ENCODE data around the gene FNDC5.

FNDC5 gene

DNA sequence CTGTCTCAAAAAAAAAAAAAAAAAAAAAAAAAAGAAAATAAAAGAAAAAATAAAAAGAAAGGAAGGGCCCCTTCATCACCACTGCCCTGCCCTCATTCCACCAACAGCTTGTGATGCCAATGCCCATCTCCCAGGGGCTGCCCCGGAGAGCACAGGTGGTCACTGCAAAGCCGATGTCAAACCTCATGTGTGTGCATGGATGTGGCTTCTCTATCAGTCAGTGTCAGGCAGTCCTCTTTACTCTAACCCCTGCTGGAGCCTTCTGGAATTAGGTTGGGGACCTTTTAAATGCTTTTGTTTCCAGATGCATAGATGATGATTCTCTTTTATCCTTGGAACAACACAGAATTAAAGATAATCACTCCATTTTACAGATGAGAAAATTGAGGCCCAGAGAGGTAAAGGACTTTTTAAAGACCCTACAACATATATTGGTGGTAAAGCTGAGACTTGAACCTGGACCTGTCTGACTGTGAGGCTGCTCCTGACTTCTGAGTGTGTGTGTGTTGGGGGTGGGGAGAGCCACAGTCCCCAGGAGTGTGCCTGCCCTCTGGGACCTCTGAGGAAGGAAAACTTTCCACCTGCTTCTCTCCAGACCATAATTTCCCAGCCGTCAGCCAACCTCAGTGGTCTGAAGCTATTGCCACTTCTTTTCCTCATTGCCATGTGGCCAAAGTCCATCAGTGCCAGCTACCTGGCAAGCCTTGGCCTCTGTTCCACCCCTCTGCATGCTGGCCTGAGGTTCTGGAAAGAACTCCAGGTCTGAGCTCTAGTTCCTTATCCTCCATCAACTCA is 33.5 kb upstream of the FNDC5 start:
- H2AFZ ChIP-seq (ENCODE audit: low read length, unreplicated experiment) = no peak overlapping the region
- H3K36me3 ChIP-seq (ENCODE audit: insufficient read depth, low read length) = no peaks in the 10 kb centered on the region
- H3K27ac ChIP-seq (ENCODE audit: low read depth, low read length) = no peak overlapping the region

DNA sequence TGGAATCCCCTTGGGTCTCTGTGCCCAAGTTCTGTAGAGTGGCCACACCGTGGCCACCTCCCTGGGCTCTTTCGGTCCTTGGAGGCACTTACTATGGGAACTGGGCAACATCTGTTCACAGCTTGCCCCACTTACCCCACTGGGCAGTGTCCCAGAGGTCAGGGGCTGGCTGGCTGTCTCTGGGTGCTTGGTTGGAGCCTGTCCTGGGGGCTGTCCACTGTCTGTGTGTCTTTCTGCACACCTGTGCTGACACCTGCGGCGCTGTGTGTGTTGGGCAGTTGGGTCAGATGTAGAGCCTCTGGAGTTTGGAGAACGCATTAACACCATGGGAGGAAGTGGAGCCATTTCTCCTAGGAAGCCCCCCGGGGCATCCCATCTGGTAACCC is 31.8 kb upstream of the FNDC5 start:
- H3K27me3 ChIP-seq (ENCODE audit: insufficient read depth, low read length) = no peaks in the 10 kb centered on the region
- H3K36me3 ChIP-seq (ENCODE audit: insufficient read depth, low read length) = no peaks in the 10 kb centered on the region
- H2AFZ ChIP-seq (ENCODE audit: low read length, unreplicated experiment) = no peak overlapping the region
- H3K27ac ChIP-seq (ENCODE audit: low read depth, low read length) = no peak overlapping the region
- H3K4me1 ChIP-seq (ENCODE audit: control insufficient read depth, insufficient read depth, low read length, unreplicated experiment) = no peaks in the 10 kb centered on the region
- H3K4me3 ChIP-seq (ENCODE audit: low read depth, low read length) = no peak overlapping the region
- H3K79me2 ChIP-seq (ENCODE audit: control insufficient read depth, insufficient read depth, low read length, unreplicated experiment) = no peaks in the 10 kb centered on the region

More for the DNA sequence above, 33.5 kb upstream of the FNDC5 start:
- no peaks in the 10 kb centered on the region for H3K27me3 ChIP-seq (ENCODE audit: insufficient read depth, low read length)
- H3K79me2 ChIP-seq (ENCODE audit: control insufficient read depth, insufficient read depth, low read length, unreplicated experiment) = no peaks in the 10 kb centered on the region
- H3K4me3 ChIP-seq (ENCODE audit: low read depth, low read length) = no peak overlapping the region
- no peaks in the 10 kb centered on the region for H3K4me1 ChIP-seq (ENCODE audit: control insufficient read depth, insufficient read depth, low read length, unreplicated experiment)

DNA sequence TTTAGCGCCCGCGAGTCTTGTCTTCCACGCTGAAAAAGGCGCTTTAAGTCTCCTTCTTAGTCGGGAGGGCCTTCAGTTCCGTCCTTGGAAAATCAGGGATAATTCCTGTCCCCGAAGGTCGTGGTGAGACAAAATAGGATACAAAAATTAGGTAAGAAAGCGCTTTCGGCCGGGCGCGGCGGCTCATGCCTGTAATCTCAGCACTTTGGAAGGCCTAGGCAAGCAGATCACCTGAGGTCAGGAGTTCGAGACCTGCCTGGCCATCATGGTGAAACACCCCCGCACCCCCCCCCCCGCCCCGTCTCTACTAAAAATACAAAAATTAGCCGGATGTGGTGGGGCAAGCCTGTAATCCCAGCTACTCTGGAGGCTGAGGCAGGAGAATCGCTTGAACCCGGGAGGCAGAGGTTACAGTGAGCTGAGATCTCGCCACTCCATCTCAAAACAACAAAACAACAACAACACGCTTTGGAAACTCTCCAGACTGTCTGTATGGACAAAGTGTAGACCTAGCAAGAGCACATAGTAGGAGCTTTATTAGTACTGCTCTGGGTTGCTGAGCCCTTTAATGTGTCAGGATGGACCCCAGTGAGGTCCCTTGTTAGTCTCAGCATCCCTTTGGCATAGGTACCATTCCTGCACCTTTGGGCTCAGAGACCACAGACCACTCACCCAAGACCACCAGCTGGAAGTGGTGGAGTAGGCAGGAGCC is 31.3 kb upstream of the FNDC5 start:
- Histone ChIP-seq H3K27me3 (ENCODE audit: insufficient read depth, low read length) (no peaks in the 10 kb centered on the region), H2AFZ (ENCODE audit: low read length, unreplicated experiment) (peak overlapping the region; percentile 78), H3K79me2 (ENCODE audit: control insufficient read depth, insufficient read depth, low read length, unreplicated experiment) (no peaks in the 10 kb centered on the region), H3K27ac (ENCODE audit: low read depth, low read length) (no peak overlapping the region), H3K36me3 (ENCODE audit: insufficient read depth, low read length) (no peaks in the 10 kb centered on the region), H3K4me3 (ENCODE audit: low read depth, low read length) (peak overlapping the region; percentile 98), H3K4me1 (ENCODE audit: control insufficient read depth, insufficient read depth, low read length, unreplicated experiment) (no peaks in the 10 kb centered on the region)

DNA sequence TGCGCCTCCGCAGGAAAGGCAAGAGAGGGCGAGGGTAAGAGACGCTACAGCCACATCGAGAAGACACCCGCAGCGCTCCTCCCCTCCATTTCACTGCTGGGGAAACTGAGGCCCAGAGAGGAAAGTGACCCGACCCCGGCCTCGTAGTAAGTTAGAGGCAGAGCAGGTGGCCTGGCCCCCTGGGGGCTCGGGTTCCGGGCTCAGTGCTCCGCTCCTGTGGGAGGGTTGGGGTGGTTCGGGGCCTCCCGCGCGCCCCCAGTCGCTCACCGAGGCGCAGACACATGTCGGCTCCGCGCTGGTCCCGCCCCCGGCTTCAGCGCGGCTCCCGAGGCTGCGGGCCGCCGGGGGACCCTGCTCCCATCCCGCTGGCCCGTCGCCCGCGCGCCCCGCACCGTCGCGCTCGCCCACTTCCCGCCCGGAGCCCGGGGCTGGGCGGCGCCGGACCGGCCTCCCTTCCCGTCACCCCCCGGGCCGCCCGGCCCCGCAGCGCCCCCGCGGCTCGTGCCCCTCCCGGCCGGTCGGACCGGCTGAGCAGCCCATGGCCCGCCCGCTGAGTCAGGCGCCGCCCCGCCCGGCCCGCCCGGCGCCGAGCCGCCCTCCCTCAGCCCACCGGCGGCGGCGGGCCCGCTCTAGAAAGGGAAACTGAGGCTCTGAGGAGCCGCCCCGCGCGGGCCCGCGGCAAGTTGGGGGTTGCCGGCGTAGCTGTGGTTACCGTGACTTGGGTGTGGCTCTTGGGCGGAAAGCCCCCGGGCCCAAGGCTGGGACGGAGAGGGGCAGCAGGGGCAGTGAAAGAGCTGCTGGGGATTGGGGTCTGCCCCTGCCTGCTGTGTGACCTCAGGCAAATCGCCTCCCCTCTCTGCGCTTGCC is 30.5 kb upstream of the FNDC5 start, which contains the start of gene TMEM54:
TMEM54 (minus strand) TSS at position 434 of the 867 bp plus-strand sequence; CDS start at position 283, 151 bp downstream.
- Histone ChIP-seq H3K27me3 (ENCODE audit: insufficient read depth, low read length) (no peaks in the 10 kb centered on the region), H3K4me1 (ENCODE audit: control insufficient read depth, insufficient read depth, low read length, unreplicated experiment) (no peaks in the 10 kb centered on the region), H3K36me3 (ENCODE audit: insufficient read depth, low read length) (no peaks in the 10 kb centered on the region), H3K79me2 (ENCODE audit: control insufficient read depth, insufficient read depth, low read length, unreplicated experiment) (no peaks in the 10 kb centered on the region), H3K4me3 (ENCODE audit: low read depth, low read length) (peak within 1 kb of the TSS; percentile 98), H2AFZ (ENCODE audit: low read length, unreplicated experiment) (peak within 1 kb of the TSS; percentile 78), H3K27ac (ENCODE audit: low read depth, low read length) (no peak within 1 kb of the TSS)

DNA sequence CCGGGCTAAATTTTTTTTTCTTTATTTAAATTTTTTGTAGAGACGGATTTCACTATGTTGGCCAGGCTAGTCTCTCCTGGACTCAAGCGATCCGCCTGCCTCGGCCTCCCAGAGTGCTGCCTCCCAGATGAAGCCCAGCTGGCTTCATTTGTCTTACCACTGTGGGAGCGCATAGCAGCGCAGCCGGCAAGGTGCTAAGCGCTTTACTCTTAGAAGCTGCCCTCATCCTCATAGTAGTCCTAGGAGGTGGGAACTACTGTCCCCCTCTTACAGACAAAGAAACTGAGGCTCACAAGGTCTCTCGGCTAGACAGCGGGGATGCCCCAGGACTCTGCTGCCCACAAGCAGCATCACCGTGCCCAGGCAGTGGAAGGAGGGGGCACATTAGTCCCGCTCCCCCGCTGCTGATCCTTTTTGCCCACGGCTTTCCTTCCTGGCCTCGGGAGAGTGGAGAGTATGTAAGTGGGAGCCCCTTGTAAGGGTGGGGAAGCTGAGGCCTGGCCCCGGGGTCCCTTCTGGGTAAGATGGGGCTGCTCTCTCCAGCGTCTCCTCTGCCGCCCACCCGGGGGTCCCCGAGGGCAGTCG is 29.8 kb upstream of the FNDC5 start:
- Histone ChIP-seq H2AFZ (ENCODE audit: low read length, unreplicated experiment) (peak overlapping the region; percentile 78), H3K79me2 (ENCODE audit: control insufficient read depth, insufficient read depth, low read length, unreplicated experiment) (no peaks in the 10 kb centered on the region), H3K4me3 (ENCODE audit: low read depth, low read length) (peak overlapping the region; percentile 98), H3K27ac (ENCODE audit: low read depth, low read length) (no peak overlapping the region), H3K4me1 (ENCODE audit: control insufficient read depth, insufficient read depth, low read length, unreplicated experiment) (no peaks in the 10 kb centered on the region), H3K36me3 (ENCODE audit: insufficient read depth, low read length) (no peaks in the 10 kb centered on the region), H3K27me3 (ENCODE audit: insufficient read depth, low read length) (no peaks in the 10 kb centered on the region)

DNA sequence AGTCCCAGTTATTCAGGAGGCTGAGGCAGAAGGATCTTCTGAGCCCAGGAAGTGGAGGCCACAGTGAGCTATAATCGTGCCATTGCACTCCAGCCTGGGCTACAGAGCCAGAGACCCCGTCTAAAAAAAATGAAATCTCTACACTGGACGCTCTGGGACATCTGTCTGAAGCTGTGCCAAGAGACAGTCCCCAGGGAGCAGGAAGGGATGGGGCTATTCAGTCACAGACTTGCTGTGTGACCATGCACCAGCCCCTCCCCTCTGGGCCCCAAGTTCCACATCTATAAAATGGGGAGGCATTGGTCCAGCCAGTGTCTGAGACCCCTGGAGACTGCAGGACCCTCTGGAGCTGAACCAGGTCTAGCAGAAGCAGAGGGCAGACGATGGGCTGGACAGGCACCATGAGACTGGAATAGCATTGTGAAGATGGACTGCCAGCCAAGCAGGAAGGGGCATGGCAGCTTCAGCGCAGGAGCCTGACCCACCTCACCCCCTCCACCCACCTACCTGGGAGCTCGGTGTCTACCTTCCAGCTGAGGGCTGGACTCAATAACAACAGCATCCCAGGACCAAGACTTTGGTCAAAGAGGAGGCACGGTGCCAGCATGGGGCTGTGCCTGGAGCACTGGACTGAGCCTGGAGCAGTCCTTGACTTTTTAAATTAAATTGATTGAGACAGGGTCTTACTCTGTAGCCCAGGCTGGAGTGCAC is 29.0 kb upstream of the FNDC5 start:
- H3K27ac ChIP-seq (ENCODE audit: low read depth, low read length) = no peak overlapping the region
- H3K36me3 ChIP-seq (ENCODE audit: insufficient read depth, low read length) = no peaks in the 10 kb centered on the region
- H3K27me3 ChIP-seq (ENCODE audit: insufficient read depth, low read length) = no peaks in the 10 kb centered on the region
- H3K4me3 ChIP-seq (ENCODE audit: low read depth, low read length) = no peak overlapping the region; the same call in 1 of the 2 replicates
- H2AFZ ChIP-seq (ENCODE audit: low read length, unreplicated experiment) = no peak overlapping the region
- no peaks in the 10 kb centered on the region for H3K79me2 ChIP-seq (ENCODE audit: control insufficient read depth, insufficient read depth, low read length, unreplicated experiment)
- H3K4me1 ChIP-seq (ENCODE audit: control insufficient read depth, insufficient read depth, low read length, unreplicated experiment) = no peaks in the 10 kb centered on the region

DNA sequence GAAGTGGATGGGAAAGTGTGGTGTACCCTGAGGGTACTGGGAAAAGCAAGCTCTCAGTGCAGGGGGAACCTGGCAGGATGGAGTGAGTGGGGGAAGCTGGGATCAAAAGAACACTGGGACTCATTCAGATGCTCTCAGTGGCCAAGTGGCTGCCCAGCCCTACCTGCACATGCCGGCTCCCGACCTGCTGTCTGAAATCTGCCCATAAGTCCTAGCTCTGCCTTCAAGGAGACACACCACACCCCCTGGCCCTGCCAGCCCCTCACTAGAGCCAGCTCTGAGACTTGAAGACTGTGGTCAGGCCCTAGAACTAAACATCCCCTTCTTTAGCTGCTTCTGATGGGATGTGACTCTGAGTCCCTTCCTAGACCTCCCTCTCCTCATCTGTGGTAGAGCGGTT is 28.2 kb upstream of the FNDC5 start:
- H3K4me1 ChIP-seq (ENCODE audit: control insufficient read depth, insufficient read depth, low read length, unreplicated experiment) = no peaks in the 10 kb centered on the region
- no peak overlapping the region for H3K27ac ChIP-seq (ENCODE audit: low read depth, low read length)
- no peaks in the 10 kb centered on the region for H3K27me3 ChIP-seq (ENCODE audit: insufficient read depth, low read length)
- H3K4me3 ChIP-seq (ENCODE audit: low read depth, low read length) = no peak overlapping the region
- H3K36me3 ChIP-seq (ENCODE audit: insufficient read depth, low read length) = no peaks in the 10 kb centered on the region
- no peak overlapping the region for H2AFZ ChIP-seq (ENCODE audit: low read length, unreplicated experiment)
- no peaks in the 10 kb centered on the region for H3K79me2 ChIP-seq (ENCODE audit: control insufficient read depth, insufficient read depth, low read length, unreplicated experiment)

DNA sequence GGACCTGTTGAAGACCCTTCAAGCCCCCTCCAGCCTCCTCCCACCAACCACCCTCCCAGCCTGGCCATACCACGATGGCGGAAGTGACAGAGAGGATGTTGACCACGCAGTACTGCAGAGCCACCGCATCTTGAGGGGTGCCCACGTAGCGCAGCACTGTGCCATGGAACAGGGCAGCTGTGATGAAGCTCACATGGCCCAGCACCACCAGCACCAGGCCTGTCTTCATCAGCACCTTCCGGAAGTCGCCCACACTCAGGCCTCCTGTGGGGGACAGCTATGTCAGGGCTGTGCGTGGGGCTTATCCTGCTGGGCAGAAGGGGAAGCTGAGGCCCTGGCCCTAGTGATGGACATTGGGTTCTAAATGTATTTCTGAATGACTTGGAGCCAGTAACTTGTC is 27.3 kb upstream of the FNDC5 start:
- no peaks in the 10 kb centered on the region for H3K79me2 ChIP-seq (ENCODE audit: control insufficient read depth, insufficient read depth, low read length, unreplicated experiment)

DNA sequence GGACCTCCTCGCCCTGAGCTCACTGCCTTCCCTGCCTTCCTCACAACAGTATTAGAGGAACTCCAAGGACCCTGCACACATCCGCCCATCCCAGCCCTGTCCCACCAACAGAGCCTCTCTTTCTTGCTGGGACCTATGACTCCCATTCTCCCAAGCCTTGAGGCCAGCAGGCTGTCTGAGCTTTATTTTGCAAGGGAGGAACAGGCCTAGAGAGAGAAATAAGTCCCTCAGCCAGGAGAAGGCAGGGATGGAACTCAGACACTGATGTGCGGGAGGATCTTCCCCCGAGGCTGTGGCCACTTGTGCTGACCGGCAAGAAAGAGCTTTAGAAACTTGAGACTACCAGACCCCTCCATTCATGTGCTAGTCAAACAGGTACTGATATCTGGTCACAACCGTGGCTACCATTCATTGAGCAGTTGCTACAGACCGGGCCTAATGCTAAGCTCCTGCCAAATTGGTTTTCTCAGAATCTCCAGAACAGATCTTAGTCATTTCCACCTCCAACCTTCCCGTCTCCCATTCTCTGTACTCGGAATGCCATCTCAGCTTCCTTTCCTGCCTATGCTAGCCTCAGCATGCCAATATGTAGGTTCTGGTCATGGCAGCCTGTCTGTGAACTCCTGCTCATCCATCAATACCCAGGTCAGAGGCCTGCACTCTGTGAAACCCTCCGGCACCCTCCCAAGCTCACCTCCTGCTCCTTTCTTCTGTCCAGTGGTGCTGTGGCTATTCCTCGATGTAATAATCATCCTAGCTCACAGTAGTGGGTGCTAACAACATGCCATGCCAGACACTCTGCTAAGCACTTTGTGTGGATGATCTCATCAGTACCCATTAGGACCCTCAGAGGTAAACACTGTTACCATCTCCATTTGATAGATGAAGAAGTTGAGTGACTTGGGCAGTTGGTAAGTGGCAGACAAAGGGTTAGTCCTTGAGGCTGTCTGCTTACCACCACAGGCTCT is 26.7 kb upstream of the FNDC5 start:
- Histone ChIP-seq H3K27ac (ENCODE audit: low read depth, low read length) (no peak overlapping the region), H3K27me3 (ENCODE audit: insufficient read depth, low read length) (peaks cover 1% of the 10 kb centered on the region; the same call in 1 of the 2 replicates), H3K4me1 (ENCODE audit: control insufficient read depth, insufficient read depth, low read length, unreplicated experiment) (no peaks in the 10 kb centered on the region)

More for the DNA sequence above, 27.3 kb upstream of the FNDC5 start:
- Histone ChIP-seq H3K27ac (ENCODE audit: low read depth, low read length) (no peak overlapping the region), H3K27me3 (ENCODE audit: insufficient read depth, low read length) (no peaks in the 10 kb centered on the region), H3K36me3 (ENCODE audit: insufficient read depth, low read length) (no peaks in the 10 kb centered on the region), H3K4me3 (ENCODE audit: low read depth, low read length) (no peak overlapping the region), H2AFZ (ENCODE audit: low read length, unreplicated experiment) (no peak overlapping the region), H3K4me1 (ENCODE audit: control insufficient read depth, insufficient read depth, low read length, unreplicated experiment) (no peaks in the 10 kb centered on the region)

More for the DNA sequence above, 26.7 kb upstream of the FNDC5 start:
- H3K4me3 ChIP-seq (ENCODE audit: low read depth, low read length) = no peak overlapping the region
- H2AFZ ChIP-seq (ENCODE audit: low read length, unreplicated experiment) = no peak overlapping the region
- no peaks in the 10 kb centered on the region for H3K36me3 ChIP-seq (ENCODE audit: insufficient read depth, low read length)
- H3K79me2 ChIP-seq (ENCODE audit: control insufficient read depth, insufficient read depth, low read length, unreplicated experiment) = no peaks in the 10 kb centered on the region
